Measurements from ENCODE around the gene ATXN7.
A peak's percentile ranks its signal among the peaks of the same experiment; 100 is the strongest.

Gene ATXN7

GRCh38 chr3:63952248-63952594, 88.6 kb downstream of the ATXN7 start:
- peak; percentile 95 for ATAC-seq
- Mint-ChIP-seq H3K36me3 (peaks cover 55% of the 10 kb centered on the region), H3K9me3 (no peaks in the 10 kb centered on the region), H3K27ac (no peak overlapping the region), H3K4me3 (no peak overlapping the region), H3K4me1 (peaks cover 52% of the 10 kb centered on the region)
- DNase-seq (ENCODE audit: low spot score in 2 of 2) = no peak

- no peak overlapping the region for H3K4me3 Mint-ChIP-seq
- ATAC-seq (no peak), DNase-seq (ENCODE audit: low spot score in 2 of 2) (no peak)
- H3K9me3 Mint-ChIP-seq = no peaks in the 10 kb centered on the region
- peaks cover 51% of the 10 kb centered on the region for H3K36me3 Mint-ChIP-seq
- peaks cover 45% of the 10 kb centered on the region for H3K4me1 Mint-ChIP-seq
- no peak overlapping the region for H3K27ac Mint-ChIP-seq
These were observed 90.5 kb downstream of the ATXN7 start for GRCh38 chr3:63954182-63954581.

- no peak for ATAC-seq
- peaks cover 49% of the 10 kb centered on the region for H3K36me3 Mint-ChIP-seq
- H3K27ac Mint-ChIP-seq = peak overlapping the region; percentile 26
- H3K4me3 Mint-ChIP-seq = no peak overlapping the region
- no peak for DNase-seq (ENCODE audit: low spot score in 2 of 2)
- peaks cover 44% of the 10 kb centered on the region for H3K4me1 Mint-ChIP-seq
- no peaks in the 10 kb centered on the region for H3K9me3 Mint-ChIP-seq
These were observed 91.5 kb downstream of the ATXN7 start for GRCh38 chr3:63955036-63955650.

DNA sequence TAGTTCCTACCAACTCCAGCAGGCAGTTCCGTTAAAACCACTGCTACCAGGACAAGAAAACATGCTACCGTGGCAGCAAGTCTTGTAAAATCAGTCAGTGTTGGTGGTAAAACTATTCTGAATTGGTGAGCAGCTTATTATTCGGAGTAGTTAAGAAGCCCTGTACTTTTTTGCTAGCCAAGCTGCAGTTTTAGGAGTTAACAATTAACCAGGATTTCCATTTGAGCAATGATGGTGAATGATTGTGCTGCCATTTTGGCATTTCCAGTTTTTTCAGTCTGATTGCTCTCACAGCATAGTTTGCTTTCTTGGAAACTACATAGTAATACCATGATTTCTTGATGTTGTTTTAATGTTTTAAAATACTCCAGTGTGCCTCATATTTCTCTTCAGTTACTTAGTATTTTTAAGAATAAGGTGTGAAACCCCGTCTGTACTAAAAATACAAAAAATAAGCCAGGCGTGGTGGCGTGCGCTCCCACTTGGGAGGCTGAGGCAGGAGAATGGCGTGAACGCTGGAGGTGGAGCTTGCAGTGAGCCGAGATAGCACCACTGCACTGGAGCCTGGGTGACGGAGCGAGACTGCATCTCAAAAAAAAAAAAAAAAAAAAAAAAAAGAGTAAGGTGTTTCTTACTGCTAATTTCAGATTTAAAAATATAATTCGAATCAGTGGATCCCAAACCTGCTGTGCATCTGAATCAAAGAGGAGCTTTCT, 92.3 kb downstream of the ATXN7 start:
- H3K36me3 Mint-ChIP-seq = peaks cover 49% of the 10 kb centered on the region
- DNase-seq (ENCODE audit: low spot score in 2 of 2) (no peak), ATAC-seq (no peak)
- peak overlapping the region; percentile 26 for H3K27ac Mint-ChIP-seq
- peaks cover 44% of the 10 kb centered on the region for H3K4me1 Mint-ChIP-seq
- H3K4me3 Mint-ChIP-seq = no peak overlapping the region
- H3K9me3 Mint-ChIP-seq = no peaks in the 10 kb centered on the region

GRCh38 chr3:63959146-63959545, 95.5 kb downstream of the ATXN7 start:
- H3K27ac Mint-ChIP-seq = no peak overlapping the region
- no peaks in the 10 kb centered on the region for H3K9me3 Mint-ChIP-seq
- no peak overlapping the region for H3K4me3 Mint-ChIP-seq
- DNase-seq (ENCODE audit: low spot score in 2 of 2) = no peak
- peaks cover 33% of the 10 kb centered on the region for H3K4me1 Mint-ChIP-seq
- H3K36me3 Mint-ChIP-seq = peaks cover 39% of the 10 kb centered on the region
- ATAC-seq = no peak

DNA sequence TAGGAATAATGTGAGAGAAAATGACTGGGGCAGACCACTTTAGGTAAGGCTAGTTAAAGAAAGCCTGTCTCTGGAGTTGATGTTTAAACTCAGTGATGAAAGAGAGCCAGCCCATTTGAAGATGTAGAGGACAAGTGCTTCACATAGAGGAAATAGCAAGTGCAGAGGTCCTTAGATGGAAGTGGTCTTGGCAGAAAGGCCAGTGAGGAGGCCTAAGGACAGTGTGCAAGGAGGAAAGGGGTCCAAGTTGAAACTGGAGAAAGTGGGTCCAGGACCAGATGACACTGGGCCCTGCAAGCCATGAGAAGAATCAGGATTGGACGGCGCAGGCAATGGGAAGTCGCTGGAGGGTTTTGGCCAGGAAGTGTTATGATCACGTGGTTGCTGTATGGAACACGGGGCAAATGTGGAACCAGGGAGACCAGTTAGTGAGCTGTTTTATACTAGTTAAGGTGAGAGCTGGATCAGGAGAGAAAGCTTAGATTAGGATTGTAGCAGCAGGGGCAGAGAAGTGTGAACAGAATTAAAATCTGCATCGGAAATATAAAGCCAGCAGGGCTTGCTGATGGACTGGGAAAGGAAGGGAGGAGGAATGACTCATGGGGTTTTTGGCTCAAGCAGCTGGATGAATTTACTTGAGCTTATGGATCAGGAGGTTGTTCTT, 96.5 kb downstream of the ATXN7 start:
- Mint-ChIP-seq H3K4me3 (no peak overlapping the region), H3K9me3 (no peaks in the 10 kb centered on the region), H3K36me3 (peaks cover 36% of the 10 kb centered on the region), H3K4me1 (peaks cover 38% of the 10 kb centered on the region), H3K27ac (peak overlapping the region; percentile 30)
- DNase-seq (ENCODE audit: low spot score in 2 of 2) = no peak
- ATAC-seq = no peak

DNA sequence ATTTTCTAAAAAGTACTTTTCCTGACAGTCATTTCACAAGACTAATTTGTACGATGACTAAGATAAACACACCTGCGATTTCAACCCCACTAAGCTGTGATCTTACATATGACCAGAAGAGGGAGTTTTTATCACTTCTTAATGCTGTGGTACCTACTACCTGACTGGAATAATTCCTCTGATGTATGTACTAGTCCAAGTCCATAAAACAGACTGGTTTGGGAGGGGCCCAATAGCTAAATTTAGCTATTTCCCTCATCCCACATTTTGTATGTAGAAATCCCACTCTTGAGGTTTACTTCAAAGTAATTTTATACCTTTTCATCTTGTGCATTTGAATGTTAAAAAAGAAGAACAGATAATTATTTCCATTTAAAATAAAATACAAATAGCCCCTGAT, 98.2 kb downstream of the ATXN7 start:
- H3K9me3 Mint-ChIP-seq = no peaks in the 10 kb centered on the region
- peaks cover 52% of the 10 kb centered on the region for H3K4me1 Mint-ChIP-seq
- H3K36me3 Mint-ChIP-seq = peaks cover 19% of the 10 kb centered on the region
- peak overlapping the region; percentile 46 for H3K27ac Mint-ChIP-seq
- H3K4me3 Mint-ChIP-seq = no peak overlapping the region
- no peak for DNase-seq (ENCODE audit: low spot score in 2 of 2)
- peak; percentile 85 for ATAC-seq

DNA sequence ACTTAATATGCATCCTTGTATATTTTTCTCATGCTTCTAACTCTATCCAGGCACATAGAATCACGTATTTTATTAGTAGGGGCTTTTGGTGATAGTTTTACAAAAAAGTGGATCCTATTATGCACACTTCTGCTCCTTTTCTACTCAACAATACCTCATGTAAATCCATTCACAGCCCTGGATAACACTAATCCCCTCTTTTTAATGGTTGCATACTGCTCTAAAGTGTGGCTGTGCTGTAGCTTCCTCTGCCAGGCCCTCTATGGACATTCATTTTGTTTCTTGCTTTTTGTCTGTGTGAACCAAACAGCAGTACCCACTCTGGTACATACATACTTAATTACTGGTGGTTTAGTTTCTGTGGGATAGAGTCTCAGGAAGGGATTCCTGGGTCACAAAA, 99.8 kb downstream of the ATXN7 start:
- ATAC-seq (no peak), DNase-seq (ENCODE audit: low spot score in 2 of 2) (no peak)
- H3K36me3 Mint-ChIP-seq = peaks cover 19% of the 10 kb centered on the region
- H3K4me1 Mint-ChIP-seq = peaks cover 64% of the 10 kb centered on the region
- H3K4me3 Mint-ChIP-seq = no peak overlapping the region
- H3K27ac Mint-ChIP-seq = no peak overlapping the region
- no peaks in the 10 kb centered on the region for H3K9me3 Mint-ChIP-seq

GRCh38 chr3:63964681-63965485, 101.2 kb downstream of the ATXN7 start:
- Mint-ChIP-seq H3K4me1 (peaks cover 74% of the 10 kb centered on the region), H3K9me3 (no peaks in the 10 kb centered on the region), H3K4me3 (no peak overlapping the region), H3K27ac (peak overlapping the region; percentile 92), H3K36me3 (peaks cover 19% of the 10 kb centered on the region)
- DNase-seq (ENCODE audit: low spot score in 2 of 2) (no peak), ATAC-seq (no peak)

DNA sequence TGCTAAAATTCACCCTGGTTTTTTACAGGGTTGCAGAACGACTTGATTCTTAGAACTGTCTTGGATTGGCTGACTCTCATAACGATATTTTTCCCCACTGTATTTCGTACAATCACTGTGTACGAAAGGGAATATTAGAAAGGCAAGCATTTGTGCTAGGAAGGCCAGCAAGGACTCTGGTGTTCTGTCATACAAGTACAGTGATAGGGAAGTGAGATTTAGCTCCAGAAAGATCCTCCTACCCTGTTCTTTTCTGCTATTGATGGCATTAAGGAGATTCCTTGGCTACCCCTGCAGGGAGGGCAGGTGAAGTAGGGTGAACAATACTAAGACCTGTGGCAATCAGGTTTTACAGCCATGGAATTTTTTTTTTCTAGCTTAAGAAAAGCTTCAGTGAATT, 102.3 kb downstream of the ATXN7 start:
- no peaks in the 10 kb centered on the region for H3K9me3 Mint-ChIP-seq
- H3K36me3 Mint-ChIP-seq = peaks cover 19% of the 10 kb centered on the region
- DNase-seq (ENCODE audit: low spot score in 2 of 2) (no peak), ATAC-seq (no peak)
- H3K27ac Mint-ChIP-seq = peak overlapping the region; percentile 92
- no peak overlapping the region for H3K4me3 Mint-ChIP-seq
- H3K4me1 Mint-ChIP-seq = peaks cover 77% of the 10 kb centered on the region

DNA sequence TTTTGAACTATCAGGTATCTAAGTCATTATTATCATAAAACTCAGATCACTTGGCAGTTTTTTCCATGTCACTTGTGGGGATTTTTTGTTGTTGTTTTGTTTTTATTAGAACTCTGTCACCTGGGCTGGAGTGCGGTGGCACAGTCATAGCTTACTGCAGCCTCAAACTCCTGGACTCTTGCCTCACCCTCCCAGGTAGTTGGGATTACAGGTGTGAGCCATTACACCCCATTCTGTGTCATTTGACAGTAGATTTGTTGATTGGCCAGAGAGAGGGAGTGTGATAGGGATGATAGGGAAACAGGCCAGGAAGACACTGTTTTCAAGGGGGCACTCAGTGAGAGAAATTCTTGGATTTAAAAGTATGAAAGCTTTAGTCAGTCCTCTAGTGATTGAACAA, 103.2 kb downstream of the ATXN7 start:
- no peaks in the 10 kb centered on the region for H3K9me3 Mint-ChIP-seq
- H3K4me1 Mint-ChIP-seq = peaks cover 86% of the 10 kb centered on the region
- H3K4me3 Mint-ChIP-seq = peak overlapping the region; percentile 77
- H3K36me3 Mint-ChIP-seq = peaks cover 19% of the 10 kb centered on the region
- peak overlapping the region; percentile 92 for H3K27ac Mint-ChIP-seq
- no peak for ATAC-seq
- DNase-seq (ENCODE audit: low spot score in 2 of 2) = no peak

GRCh38 chr3:63967675-63968611, 104.3 kb downstream of the ATXN7 start:
- DNase-seq (ENCODE audit: low spot score in 2 of 2) = peak in 1 of 2 donors; percentile 63
- Mint-ChIP-seq H3K4me3 (peak overlapping the region; percentile 77), H3K27ac (peak overlapping the region; percentile 92), H3K4me1 (peaks cover 97% of the 10 kb centered on the region), H3K36me3 (peaks cover 17% of the 10 kb centered on the region), H3K9me3 (no peaks in the 10 kb centered on the region)
- peak; percentile 71 for ATAC-seq

DNA sequence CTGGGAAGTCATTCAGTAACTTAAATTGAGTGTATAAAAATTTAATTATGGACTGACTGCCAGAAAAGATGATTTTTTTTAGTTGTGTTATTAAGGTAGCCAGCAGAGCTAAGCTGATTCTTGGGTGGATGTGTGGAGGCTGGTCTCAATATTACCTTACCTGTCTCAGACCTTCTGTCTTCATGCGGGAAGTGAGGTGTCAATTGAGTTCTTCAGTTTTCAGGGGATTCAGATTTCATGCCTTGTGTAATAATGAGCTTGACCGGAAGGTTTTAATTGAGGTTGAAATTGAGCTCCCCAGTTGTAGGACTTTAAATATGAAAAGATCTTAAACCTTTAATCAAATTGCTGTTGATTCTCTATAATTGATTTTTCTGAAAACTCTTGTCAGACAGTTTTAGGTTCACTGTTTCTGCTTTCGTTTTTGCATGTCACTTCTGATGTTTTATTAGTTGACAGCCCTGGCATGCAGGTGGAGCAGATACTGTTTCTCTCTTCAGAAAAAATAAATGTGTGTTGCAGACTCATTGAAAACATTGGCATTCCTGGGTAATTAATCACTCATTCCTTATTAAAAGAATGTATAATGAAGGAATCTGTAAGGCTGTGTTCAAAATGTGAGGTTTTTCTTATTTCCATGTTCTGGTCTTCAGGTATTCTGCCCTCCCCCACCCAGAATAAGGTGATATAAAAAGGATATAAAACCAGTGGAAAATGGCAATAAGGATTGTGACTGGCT, 105.1 kb downstream of the ATXN7 start:
- ATAC-seq = peak; percentile 9
- DNase-seq (ENCODE audit: low spot score in 2 of 2) = no peak
- Mint-ChIP-seq H3K4me3 (peak overlapping the region; percentile 77), H3K9me3 (no peaks in the 10 kb centered on the region), H3K27ac (peak overlapping the region; percentile 92), H3K36me3 (peaks cover 16% of the 10 kb centered on the region), H3K4me1 (peaks cover 99% of the 10 kb centered on the region)

DNA sequence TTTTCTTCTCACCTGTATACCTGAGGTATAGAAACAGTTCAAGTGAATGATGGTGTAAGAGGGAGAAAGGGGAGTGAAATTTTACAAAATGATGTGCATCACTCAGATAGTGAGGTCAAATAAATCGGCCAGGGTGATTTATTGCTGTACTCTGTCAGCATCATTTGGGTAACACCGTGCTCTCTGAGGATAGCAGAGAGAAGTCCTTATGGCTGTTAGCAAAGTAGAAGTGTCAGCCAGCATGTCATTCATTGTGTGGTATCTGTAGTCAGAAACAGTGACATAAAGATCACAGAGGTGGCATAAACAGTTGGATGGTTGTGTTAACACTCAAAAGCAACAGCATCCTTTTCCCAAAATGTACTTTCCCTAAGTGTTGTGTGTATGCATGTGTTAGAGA, 106.2 kb downstream of the ATXN7 start:
- peak overlapping the region; percentile 77 for H3K4me3 Mint-ChIP-seq
- peak overlapping the region; percentile 92 for H3K27ac Mint-ChIP-seq
- no peak for DNase-seq (ENCODE audit: low spot score in 2 of 2)
- H3K4me1 Mint-ChIP-seq = peaks cover 97% of the 10 kb centered on the region
- peaks cover 13% of the 10 kb centered on the region for H3K36me3 Mint-ChIP-seq
- ATAC-seq = peak; percentile 79
- H3K9me3 Mint-ChIP-seq = no peaks in the 10 kb centered on the region
